ENCODE results near the gene POLR2E. TPM values are rescaled to one million over a fixed set of nuclear protein-coding genes. Genes with fewer than 3 reads are reported as not detected.

Gene POLR2E
- total and polyA plus RNA-seq, 2 experiments from 2014 or later: 257 to 286 TPM

DNA sequence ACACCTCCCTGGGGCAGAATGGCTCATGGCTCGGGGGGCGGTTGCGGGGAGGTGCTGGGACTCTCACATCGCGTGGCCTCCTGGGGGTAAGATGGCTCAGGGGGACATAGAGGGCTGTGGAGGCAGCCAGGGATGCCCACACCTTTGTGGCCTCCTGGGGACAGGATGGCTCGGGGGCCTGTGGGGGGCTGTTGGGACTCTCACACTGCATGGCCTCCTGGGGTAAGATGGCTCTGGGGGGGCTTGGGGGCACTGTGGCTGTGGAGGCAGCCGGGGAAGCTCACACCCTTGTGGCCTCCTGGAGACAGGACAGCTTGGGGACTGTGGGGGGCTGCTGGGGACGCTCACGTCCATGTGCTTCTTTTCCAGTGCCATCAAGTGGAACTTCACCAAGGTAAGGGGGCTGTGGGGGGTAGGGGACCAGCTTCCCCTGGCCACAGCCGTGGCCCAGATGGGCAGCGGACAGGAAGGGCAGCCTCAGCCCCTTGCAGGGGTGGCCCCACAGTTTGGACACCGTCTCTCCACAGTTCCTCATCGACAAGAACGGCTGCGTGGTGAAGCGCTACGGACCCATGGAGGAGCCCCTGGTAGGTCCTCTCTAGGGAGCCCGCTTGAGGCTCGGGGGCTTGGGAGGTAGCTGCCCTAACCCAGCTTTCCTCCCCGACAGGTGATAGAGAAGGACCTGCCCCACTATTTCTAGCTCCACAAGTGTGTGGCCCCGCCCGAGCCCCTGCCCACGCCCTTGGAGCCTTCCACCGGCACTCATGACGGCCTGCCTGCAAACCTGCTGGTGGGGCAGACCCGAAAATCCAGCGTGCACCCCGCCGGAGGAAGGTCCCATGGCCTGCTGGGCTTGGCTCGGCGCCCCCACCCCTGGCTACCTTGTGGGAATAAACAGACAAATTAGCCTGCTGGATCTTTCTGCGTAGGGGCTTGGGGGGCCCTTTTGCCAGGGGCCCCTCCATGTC lies 11.0 kb upstream of the POLR2E start (continued):
- no peak for TF ChIP-seq CTCF (conservative IDR thresholded peaks at IDR 0.05; ENCODE audit: low read depth in 2 of 2)
- no peak for TF ChIP-seq POLR2AphosphoS5 (IDR thresholded peaks at IDR 0.05; ENCODE audit: low read depth)
- no peak for TF ChIP-seq EZH2 (IDR thresholded peaks at IDR 0.05; ENCODE audit: low read depth, unreplicated experiment)
- no peak for TF ChIP-seq EZH2phosphoT487 (IDR thresholded peaks at IDR 0.05; ENCODE audit: unreplicated experiment)
- no peak for TF ChIP-seq STAT1 (IDR thresholded peaks at IDR 0.05; ENCODE audit: unreplicated experiment)
- TF ChIP-seq, protein P1, sequence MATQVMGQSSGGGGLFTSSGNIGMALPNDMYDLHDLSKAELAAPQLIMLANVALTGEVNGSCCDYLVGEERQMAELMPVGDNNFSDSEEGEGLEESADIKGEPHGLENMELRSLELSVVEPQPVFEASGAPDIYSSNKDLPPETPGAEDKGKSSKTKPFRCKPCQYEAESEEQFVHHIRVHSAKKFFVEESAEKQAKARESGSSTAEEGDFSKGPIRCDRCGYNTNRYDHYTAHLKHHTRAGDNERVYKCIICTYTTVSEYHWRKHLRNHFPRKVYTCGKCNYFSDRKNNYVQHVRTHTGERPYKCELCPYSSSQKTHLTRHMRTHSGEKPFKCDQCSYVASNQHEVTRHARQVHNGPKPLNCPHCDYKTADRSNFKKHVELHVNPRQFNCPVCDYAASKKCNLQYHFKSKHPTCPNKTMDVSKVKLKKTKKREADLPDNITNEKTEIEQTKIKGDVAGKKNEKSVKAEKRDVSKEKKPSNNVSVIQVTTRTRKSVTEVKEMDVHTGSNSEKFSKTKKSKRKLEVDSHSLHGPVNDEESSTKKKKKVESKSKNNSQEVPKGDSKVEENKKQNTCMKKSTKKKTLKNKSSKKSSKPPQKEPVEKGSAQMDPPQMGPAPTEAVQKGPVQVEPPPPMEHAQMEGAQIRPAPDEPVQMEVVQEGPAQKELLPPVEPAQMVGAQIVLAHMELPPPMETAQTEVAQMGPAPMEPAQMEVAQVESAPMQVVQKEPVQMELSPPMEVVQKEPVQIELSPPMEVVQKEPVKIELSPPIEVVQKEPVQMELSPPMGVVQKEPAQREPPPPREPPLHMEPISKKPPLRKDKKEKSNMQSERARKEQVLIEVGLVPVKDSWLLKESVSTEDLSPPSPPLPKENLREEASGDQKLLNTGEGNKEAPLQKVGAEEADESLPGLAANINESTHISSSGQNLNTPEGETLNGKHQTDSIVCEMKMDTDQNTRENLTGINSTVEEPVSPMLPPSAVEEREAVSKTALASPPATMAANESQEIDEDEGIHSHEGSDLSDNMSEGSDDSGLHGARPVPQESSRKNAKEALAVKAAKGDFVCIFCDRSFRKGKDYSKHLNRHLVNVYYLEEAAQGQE (IDR thresholded peaks at IDR 0.05; ENCODE audit: unreplicated experiment): no peak
- no peak for TF ChIP-seq NANOG (IDR thresholded peaks at IDR 0.05; ENCODE audit: borderline replicate concordance)
- no peak for TF ChIP-seq ZNF114 (CRISPR knock-in tag; IDR thresholded peaks at IDR 0.05)
- no peak for TF ChIP-seq CREB1 (CRISPR knock-in tag; IDR thresholded peaks at IDR 0.05; ENCODE audit: low read depth)
- no peak for TF ChIP-seq ETS1 (IDR thresholded peaks at IDR 0.05)
